H54 (cell line): ENCODE measurements around the gene ZNHIT1.
"Not testable (repeated sequence)": the region's sequence is repeated elsewhere in the genome, so short reads cannot be mapped to it uniquely, and the experiment has no call there.

Experiments used
- DNase-seq: peaks from one replicate; pipeline ENCODE4 v3.0.0; 2011; ENCODE audit warnings: low spot score, mixed read lengths; ENCODE audit not compliant: insufficient read length
- FAIRE-seq: peaks from 3 replicates; lab custom pipeline; 2011; peaks lifted over from hg19 to GRCh38; lab: Jason Lieb, UNC
- POLR2A ChIP-seq: IDR thresholded peaks from 2 replicates; pipeline ENCODE4 v1.6.1; 2011; ENCODE audit warnings: low read depth, mild to moderate bottlenecking, low read length

ZNHIT1 gene

DNA sequence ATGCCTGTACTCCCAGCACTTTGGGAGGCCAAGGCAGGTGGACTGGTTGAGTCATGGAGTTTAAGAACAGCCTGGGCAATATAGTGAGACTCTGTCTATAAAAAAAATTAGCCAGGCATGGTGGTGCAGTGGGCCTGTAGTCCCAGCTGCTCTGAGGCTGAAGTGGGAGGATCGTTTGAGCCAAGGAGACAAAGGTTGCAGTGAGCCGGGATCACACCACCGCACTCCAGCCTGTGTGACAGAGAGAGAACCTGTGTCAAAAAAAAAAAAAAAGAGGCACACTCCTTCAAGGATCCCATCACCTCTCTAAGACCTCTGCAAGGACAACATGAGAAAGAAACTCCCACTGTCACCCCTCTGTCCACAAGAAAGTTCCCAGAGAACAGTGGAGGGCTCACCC, 42.3 kb upstream of the ZNHIT1 start:
- no peak for FAIRE-seq
- TF ChIP-seq POLR2A, result no peak
- DNase-seq, result no peak

GRCh38 chr7:101177644-101178043, 40.3 kb upstream of the ZNHIT1 start:
- FAIRE-seq (no peak), DNase-seq (no peak)
- TF ChIP-seq POLR2A, result no peak

DNA sequence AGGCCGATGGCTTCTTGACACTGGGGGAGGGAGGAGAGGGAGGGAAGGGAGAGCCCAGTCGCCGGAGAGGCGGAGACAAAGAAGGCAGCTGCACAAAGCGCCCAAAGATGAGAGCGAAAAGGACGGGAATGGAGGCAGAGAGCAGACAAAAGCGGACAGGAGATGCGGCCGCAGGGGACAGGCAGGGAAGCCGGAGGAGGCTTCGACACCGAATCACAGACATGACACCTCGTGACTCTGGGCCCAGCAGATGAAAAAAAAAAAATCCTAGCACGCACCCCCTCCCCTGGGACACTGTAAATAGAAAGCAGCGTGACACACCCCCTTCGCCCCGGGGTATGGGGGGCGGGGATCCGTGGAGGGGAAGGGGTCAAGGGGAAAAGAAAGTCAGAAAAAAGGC, 38.8 kb upstream of the ZNHIT1 start:
- no peak for FAIRE-seq
- TF ChIP-seq POLR2A, result no peak
- no peak for DNase-seq

DNA sequence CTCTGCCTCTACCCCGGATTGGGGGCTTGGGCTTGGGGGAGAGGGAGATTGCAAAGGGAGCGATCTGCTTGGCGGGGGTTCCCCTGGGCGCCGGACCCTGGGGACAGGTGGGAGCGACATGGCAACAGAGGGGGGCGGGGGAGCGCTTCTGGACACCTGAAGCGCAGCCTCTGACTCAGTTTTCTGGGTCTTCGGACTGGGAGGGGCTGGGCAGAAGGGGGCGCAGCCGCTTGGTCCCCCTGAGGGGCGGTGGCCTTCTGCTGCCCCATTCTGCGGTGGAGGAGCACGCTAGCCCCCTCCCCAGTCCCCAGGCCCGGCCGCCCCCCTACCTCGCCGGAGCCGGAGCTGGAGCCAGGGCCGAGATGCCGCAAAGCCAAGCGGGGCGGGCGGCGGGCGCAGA, 38.3 kb upstream of the ZNHIT1 start:
- no peak for FAIRE-seq

GRCh38 chr7:101180130-101180755, 37.7 kb upstream of the ZNHIT1 start, which contains the start of gene NAT16:
Gene NAT16, minus strand, starts transcription at chr7:101180293. Its CDS starts 5,486 bp downstream, at chr7:101174807.
- FAIRE-seq, result no peak
- DNase-seq, result no peak
- TF ChIP-seq POLR2A, result no peak

More for the DNA sequence above, 38.3 kb upstream of the ZNHIT1 start:
- DNase-seq, result no peak
- no peak for TF ChIP-seq POLR2A

- TF ChIP-seq POLR2A, result no peak
- DNase-seq, result no peak
- FAIRE-seq, result no peak
These were observed 32.6 kb upstream of the ZNHIT1 start for GRCh38 chr7:101185258-101185839.

GRCh38 chr7:101186194-101186593, 31.8 kb upstream of the ZNHIT1 start:
- FAIRE-seq (no peak), DNase-seq (no peak)
- TF ChIP-seq POLR2A, result no peak

DNA sequence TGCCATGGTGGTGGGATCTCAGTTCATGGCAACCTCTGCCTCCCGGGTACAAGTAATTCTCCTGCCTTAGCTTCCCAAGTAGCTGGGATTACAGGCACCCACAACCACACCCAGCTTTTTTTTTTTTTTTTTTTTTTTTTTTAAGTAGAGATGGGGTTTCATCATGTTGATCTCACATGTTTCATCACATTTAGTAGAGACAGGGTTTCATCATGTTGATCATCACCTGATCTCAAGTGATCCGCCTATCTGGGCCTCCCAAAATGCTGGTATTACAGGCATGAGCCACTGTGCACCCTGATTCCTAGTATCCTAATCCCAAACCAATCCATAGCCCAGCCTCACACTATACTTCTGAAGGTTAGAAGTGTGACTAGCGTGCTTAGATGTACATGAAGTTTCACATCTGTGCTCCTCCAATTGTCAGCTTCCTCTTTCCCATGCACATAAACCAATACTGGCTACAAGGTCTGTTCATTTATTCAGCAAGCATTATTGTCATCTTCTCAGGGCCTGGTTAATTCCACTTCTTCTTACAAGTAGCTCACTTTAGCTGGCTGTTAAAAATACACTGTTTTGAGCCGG, 31.0 kb upstream of the ZNHIT1 start:
- DNase-seq (no peak), FAIRE-seq (no peak)
- TF ChIP-seq POLR2A, result no peak

GRCh38 chr7:101189109-101189508, 28.9 kb upstream of the ZNHIT1 start:
- FAIRE-seq (no peak), DNase-seq (no peak)
- no peak for TF ChIP-seq POLR2A

DNA sequence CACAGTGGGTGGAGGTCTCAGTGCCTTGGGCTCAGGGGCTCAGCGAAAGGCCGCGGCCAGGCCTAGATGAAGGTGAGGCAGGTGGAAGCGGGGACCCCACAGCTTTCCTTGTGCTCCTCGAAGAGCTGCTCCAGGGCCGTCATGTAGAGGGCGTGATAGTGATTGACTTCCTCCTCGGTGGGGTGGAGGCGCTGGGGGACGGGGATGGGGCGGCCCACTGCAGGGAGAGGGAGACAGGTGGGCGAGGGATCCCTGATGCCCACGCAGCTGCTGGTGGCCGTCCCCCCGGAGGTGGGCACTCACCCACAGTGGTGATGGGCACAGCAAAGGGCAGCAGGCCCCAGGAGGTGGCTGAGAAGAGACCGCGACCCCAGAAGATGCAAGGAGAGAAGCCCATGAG, 22.1 kb upstream of the ZNHIT1 start:
- DNase-seq (no peak), FAIRE-seq (no peak)
- no peak for TF ChIP-seq POLR2A

DNA sequence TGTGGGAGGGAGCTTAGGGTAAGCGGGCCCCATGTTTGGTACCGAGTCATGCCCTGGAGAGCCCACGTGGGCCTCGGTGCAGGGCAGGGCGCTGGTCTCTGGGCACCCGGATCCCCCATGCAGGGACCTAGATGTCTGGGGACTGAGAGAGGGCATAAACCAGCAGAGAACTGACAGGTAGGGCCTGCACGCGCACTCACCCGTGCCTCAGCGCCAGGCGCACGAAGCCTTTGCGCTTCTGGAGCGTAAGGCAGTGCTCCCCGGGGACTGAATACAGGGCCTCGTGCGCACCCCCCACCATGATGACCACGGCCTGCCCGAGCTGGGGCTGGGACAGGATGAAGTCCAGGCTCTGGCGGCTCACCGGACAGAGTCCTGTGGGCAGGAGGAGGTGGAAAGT, 20.0 kb upstream of the ZNHIT1 start:
- TF ChIP-seq POLR2A, result no peak
- FAIRE-seq (no peak), DNase-seq (no peak)

- no peak for TF ChIP-seq POLR2A
- FAIRE-seq (no peak), DNase-seq (no peak)
These were observed 19.5 kb upstream of the ZNHIT1 start for GRCh38 chr7:101198476-101198875.

DNA sequence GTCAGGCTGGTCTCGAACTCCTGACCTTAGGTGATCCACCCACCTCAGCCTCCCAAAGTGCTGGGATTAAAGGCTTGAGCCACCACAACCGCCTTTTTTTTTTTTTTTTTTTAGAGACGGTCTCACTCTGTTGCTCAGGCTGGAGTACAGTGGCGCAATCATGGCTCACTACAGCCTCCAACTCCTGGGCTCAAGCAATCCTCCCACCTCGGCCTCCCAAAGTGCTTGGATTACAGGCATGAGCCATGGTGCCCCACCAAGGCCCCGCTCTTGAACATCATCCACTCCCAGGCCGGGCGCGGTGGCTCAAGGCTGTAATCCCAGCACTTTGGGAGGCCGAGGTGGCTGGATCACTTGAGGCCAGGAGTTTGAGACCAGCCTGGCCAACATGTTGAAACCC, 18.4 kb upstream of the ZNHIT1 start:
- DNase-seq, FAIRE-seq: not testable (repeated sequence)

DNA sequence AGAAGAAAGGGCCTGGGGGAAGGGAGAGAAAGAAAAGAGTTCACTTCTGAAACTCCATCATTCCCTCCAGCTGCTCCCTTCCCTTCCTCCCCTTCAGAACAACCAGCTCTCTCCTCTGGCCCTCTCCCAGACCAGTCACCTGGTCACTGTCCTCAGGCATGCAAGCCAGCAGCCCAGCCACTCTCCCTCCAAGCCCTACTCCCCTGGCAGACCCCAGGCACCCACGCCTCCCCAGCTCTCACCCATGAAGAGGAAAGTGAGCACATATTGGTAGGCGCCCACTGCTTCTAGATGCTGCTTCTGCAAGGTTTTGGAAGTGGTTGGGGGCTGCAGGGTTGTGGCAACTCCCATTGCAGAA, 17.5 kb upstream of the ZNHIT1 start:
- TF ChIP-seq POLR2A, result no peak
- DNase-seq, result no peak
- FAIRE-seq, result no peak
